Panc1 (cell line): ENCODE data around the gene NBDY.

Source experiments
- POLR2AphosphoS5 ChIP-seq: IDR thresholded peaks from 2 replicates; pipeline ENCODE4 v1.6.1; 2012; ENCODE audit warnings: mild to moderate bottlenecking, low read depth, low read length, moderate library complexity
- SIN3A ChIP-seq: IDR thresholded peaks from 2 replicates; pipeline ENCODE4 v1.6.1; 2012; ENCODE audit warnings: low read depth, mild to moderate bottlenecking, low read length, moderate library complexity, borderline replicate concordance; ENCODE audit not compliant: insufficient read depth
- TCF7L2 ChIP-seq: IDR thresholded peaks from 2 replicates; pipeline ENCODE4 v1.6.1; 2011; ENCODE audit warnings: mild to moderate bottlenecking, low read depth, low read length, inconsistent platforms
- TF ChIP-seq, protein P1 (sequence below): fragments of 450-650 bp; IDR thresholded peaks from 2 replicates; pipeline ENCODE4 v1.5.1; 2017; ENCODE audit warnings: mild to moderate bottlenecking
- TF ChIP-seq, protein P2 (sequence below), 2 experiments: IDR thresholded peaks; 2 replicates each; pipeline ENCODE4 v1.6.1; 2011 to 2012; ENCODE audit warnings: low read depth in 2 of 2, control low read depth in 1 of 2, low read length in 1 of 2, mild to moderate bottlenecking in 1 of 2, moderate library complexity in 1 of 2; ENCODE audit not compliant: insufficient read depth in 1 of 2

DNA sequence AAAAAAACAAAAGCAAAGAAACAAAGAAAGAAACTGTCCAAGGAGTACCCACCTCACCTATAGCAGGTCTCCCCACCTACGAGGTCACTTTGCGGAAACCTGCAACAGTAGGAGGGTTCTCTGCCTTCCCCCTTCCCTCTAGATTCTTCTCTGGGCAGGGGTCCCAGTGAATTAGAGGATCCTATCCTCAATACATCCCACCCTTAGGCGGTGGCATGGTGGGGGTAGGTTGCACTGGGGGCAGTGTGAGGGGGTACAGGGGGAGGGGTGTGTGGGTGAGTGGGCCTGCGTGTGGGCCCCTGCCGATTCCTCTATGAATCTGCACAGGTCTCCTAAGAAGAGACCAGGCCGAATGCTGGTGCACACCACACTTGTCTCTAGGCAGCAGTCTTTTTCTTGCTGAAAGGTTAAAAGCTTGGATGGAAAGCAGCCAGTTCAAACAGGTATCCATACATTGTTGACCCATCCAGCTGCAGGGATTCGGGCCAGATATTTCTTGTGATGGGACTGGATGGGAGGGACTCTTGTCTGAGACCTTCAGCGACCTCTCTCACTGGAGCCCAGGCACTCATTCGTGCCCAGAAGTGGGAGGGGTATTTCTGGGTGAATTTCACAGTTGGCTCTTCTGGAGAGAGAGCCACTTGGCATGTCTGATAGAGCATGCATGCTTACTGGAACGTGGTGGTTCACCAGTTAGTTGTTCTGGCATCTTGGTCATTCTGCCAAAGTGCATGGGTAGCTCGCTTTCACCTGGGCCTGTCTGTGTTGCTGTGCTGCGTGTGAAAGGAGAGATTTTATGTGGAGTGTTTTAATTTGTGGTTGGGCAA lies 65.6 kb downstream of the NBDY start:
- TF ChIP-seq, protein P1, sequence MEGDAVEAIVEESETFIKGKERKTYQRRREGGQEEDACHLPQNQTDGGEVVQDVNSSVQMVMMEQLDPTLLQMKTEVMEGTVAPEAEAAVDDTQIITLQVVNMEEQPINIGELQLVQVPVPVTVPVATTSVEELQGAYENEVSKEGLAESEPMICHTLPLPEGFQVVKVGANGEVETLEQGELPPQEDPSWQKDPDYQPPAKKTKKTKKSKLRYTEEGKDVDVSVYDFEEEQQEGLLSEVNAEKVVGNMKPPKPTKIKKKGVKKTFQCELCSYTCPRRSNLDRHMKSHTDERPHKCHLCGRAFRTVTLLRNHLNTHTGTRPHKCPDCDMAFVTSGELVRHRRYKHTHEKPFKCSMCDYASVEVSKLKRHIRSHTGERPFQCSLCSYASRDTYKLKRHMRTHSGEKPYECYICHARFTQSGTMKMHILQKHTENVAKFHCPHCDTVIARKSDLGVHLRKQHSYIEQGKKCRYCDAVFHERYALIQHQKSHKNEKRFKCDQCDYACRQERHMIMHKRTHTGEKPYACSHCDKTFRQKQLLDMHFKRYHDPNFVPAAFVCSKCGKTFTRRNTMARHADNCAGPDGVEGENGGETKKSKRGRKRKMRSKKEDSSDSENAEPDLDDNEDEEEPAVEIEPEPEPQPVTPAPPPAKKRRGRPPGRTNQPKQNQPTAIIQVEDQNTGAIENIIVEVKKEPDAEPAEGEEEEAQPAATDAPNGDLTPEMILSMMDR, result no peak
- TF ChIP-seq, protein P2, sequence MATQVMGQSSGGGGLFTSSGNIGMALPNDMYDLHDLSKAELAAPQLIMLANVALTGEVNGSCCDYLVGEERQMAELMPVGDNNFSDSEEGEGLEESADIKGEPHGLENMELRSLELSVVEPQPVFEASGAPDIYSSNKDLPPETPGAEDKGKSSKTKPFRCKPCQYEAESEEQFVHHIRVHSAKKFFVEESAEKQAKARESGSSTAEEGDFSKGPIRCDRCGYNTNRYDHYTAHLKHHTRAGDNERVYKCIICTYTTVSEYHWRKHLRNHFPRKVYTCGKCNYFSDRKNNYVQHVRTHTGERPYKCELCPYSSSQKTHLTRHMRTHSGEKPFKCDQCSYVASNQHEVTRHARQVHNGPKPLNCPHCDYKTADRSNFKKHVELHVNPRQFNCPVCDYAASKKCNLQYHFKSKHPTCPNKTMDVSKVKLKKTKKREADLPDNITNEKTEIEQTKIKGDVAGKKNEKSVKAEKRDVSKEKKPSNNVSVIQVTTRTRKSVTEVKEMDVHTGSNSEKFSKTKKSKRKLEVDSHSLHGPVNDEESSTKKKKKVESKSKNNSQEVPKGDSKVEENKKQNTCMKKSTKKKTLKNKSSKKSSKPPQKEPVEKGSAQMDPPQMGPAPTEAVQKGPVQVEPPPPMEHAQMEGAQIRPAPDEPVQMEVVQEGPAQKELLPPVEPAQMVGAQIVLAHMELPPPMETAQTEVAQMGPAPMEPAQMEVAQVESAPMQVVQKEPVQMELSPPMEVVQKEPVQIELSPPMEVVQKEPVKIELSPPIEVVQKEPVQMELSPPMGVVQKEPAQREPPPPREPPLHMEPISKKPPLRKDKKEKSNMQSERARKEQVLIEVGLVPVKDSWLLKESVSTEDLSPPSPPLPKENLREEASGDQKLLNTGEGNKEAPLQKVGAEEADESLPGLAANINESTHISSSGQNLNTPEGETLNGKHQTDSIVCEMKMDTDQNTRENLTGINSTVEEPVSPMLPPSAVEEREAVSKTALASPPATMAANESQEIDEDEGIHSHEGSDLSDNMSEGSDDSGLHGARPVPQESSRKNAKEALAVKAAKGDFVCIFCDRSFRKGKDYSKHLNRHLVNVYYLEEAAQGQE (IDR thresholded peaks at IDR 0.05; ENCODE audit: insufficient read depth in 1 of 2, low read depth in 2 of 2, low read length in 1 of 2), result no peak
- TF ChIP-seq POLR2AphosphoS5, result no peak
- no peak for TF ChIP-seq SIN3A
- TF ChIP-seq TCF7L2, result no peak
